IPS DF 19.7 (cell line): ENCODE measurements around the gene C11orf86.
"Not testable (repeated sequence)": the region's sequence is repeated elsewhere in the genome, so short reads cannot be mapped to it uniquely, and the experiment has no call there.

Source experiments
- DNase-seq: peaks from one replicate; pipeline ENCODE4 v3.0.0-alpha.2; 2013; ENCODE audit warnings: low read depth, low spot score

C11orf86 gene

GRCh38 chr11:66967670-66968425, 7.3 kb upstream of the C11orf86 start:
- DNase-seq = no peak

GRCh38 chr11:66969584-66970225, 5.4 kb upstream of the C11orf86 start:
- DNase-seq = no peak

GRCh38 chr11:66970371-66970806, 4.7 kb upstream of the C11orf86 start:
- no peak for DNase-seq

- DNase-seq = no peak
Observed at GRCh38 chr11:66970807-66971442, 4.2 kb upstream of the C11orf86 start.

GRCh38 chr11:66971488-66971887, 3.6 kb upstream of the C11orf86 start:
- DNase-seq = no peak

GRCh38 chr11:66973956-66974580, 1.0 kb upstream of the C11orf86 start:
- DNase-seq = no peak

GRCh38 chr11:66975405-66976027, 412 bp downstream of the C11orf86 start:
- DNase-seq = no peak

GRCh38 chr11:66976028-66976467, 944 bp downstream of the C11orf86 start:
- no peak for DNase-seq

- no peak for DNase-seq
Observed at GRCh38 chr11:66976925-66977324, 1.8 kb downstream of the C11orf86 start.

- no peak for DNase-seq
Observed at GRCh38 chr11:66978229-66978628, 3.1 kb downstream of the C11orf86 start.

GRCh38 chr11:66978717-66979116, 3.6 kb downstream of the C11orf86 start:
- no peak for DNase-seq

- DNase-seq = no peak
Observed at GRCh38 chr11:66979336-66979980, 4.4 kb downstream of the C11orf86 start.

GRCh38 chr11:66981976-66982578, 7.0 kb downstream of the C11orf86 start:
- DNase-seq = no peak

GRCh38 chr11:66983275-66983924, 8.3 kb downstream of the C11orf86 start:
- DNase-seq = no peak

GRCh38 chr11:66985508-66986177, 10.5 kb downstream of the C11orf86 start:
- no peak for DNase-seq

GRCh38 chr11:66986178-66986545, 11.1 kb downstream of the C11orf86 start:
- DNase-seq = no peak

GRCh38 chr11:66987158-66987620, 12.1 kb downstream of the C11orf86 start:
- no peak for DNase-seq

- DNase-seq = no peak
Observed at GRCh38 chr11:66987924-66988637, 13.0 kb downstream of the C11orf86 start.

GRCh38 chr11:66988741-66989140, 13.6 kb downstream of the C11orf86 start:
- not testable (repeated sequence) for DNase-seq
